OCI-LY7 (cell line): ENCODE measurements around the gene ADARB2. TPM values are rescaled to one million over a fixed set of nuclear protein-coding genes. Genes with fewer than 3 reads are reported as not detected.

Experiments used
- BruUV-seq: library from RNA; stranded (reverse); fragments of 400-500 nt; replicated peaks from 2 replicates; lab custom pipeline; 2021; lab: Mats Ljungman, UMichigan
- CTCF ChIA-PET: fragments of 300-600 bp; sonication (Branson Sonifier 250); formaldehyde crosslinking; loops from one replicate; lab custom pipeline; 2022; ENCODE audit warnings: antibody characterized with exemption; ENCODE audit not compliant: unreplicated experiment; lab: Charles Lee
- POLR2A ChIA-PET: fragments of 300-600 bp; sonication (Branson Sonifier 250); formaldehyde crosslinking; loops from one replicate; lab custom pipeline; 2022; ENCODE audit warnings: antibody characterized with exemption; lab: Charles Lee
- DNase-seq: peaks from one replicate; pipeline ENCODE4 v3.0.0-alpha.2; 2015; ENCODE audit warnings: low spot score
- H2AFZ ChIP-seq: fragments of 200-600 bp; sonication (generic), shearing (Covaris generic); 2 replicates; pipeline ENCODE4 v1.6.1; 2014; ENCODE audit warnings: mild to moderate bottlenecking, antibody characterized with exemption, low read length, moderate library complexity
- H3K27ac ChIP-seq: fragments of 200-600 bp; sonication (generic); 2 replicates; pipeline ENCODE4 v1.5.1; 2014; ENCODE audit warnings: mixed run types, low read depth, mild to moderate bottlenecking, moderate library complexity, low read length, inconsistent platforms; ENCODE audit not compliant: poor library complexity, severe bottlenecking
- H3K36me3 ChIP-seq: fragments of 200-600 bp; sonication (generic); 2 replicates; pipeline ENCODE4 v1.6.1; 2014; ENCODE audit warnings: mild to moderate bottlenecking, antibody characterized with exemption, low read length, moderate library complexity, mixed read lengths; ENCODE audit not compliant: insufficient read depth
- H3K4me1 ChIP-seq: fragments of 200-600 bp; sonication (generic); 2 replicates; pipeline ENCODE4 v1.5.1; 2014; ENCODE audit warnings: mild to moderate bottlenecking, low read length; ENCODE audit not compliant: insufficient read depth, poor library complexity, severe bottlenecking
- H3K4me2 ChIP-seq: fragments of 200-600 bp; sonication (generic); 2 replicates; pipeline ENCODE4 v1.6.1; 2014; ENCODE audit warnings: mild to moderate bottlenecking, low read length
- H3K4me3 ChIP-seq: fragments of 200-600 bp; sonication (generic); 2 replicates; pipeline ENCODE4 v1.5.1; 2014; ENCODE audit warnings: mild to moderate bottlenecking, low read depth, low read length; ENCODE audit not compliant: poor library complexity, severe bottlenecking
- H3K79me2 ChIP-seq: fragments of 200-600 bp; sonication (generic); 2 replicates; pipeline ENCODE4 v1.6.1; 2016; ENCODE audit warnings: low read depth, mild to moderate bottlenecking, low read length, moderate library complexity, mixed read lengths; ENCODE audit not compliant: insufficient read depth
- H3K9me2 ChIP-seq: fragments of 200-600 bp; sonication (generic); 2 replicates; pipeline ENCODE4 v1.6.1; 2016; ENCODE audit warnings: mild to moderate bottlenecking, low read length, mixed read lengths; ENCODE audit not compliant: insufficient read depth
- H3K9me3 ChIP-seq: fragments of 200-600 bp; sonication (generic); 2 replicates; pipeline ENCODE4 v1.6.1; 2014; ENCODE audit warnings: mild to moderate bottlenecking, mixed run types, low read length, mixed read lengths
- H4K20me1 ChIP-seq: fragments of 200-600 bp; sonication (generic); 2 replicates; pipeline ENCODE4 v1.6.1; 2014; ENCODE audit warnings: mild to moderate bottlenecking, antibody characterized with exemption, low read length, moderate library complexity, mixed read lengths; ENCODE audit not compliant: insufficient read depth
- CTCF ChIP-seq: fragments of 200-600 bp; sonication (generic); conservative IDR thresholded peaks from 2 replicates; pipeline ENCODE4 v1.5.1; 2014; ENCODE audit warnings: mild to moderate bottlenecking, antibody characterized with exemption, low read length, moderate library complexity, mixed read lengths
- EZH2phosphoT487 ChIP-seq: fragments of 200-600 bp; sonication (generic); IDR thresholded peaks from 2 replicates; pipeline ENCODE4 v1.6.1; 2018; ENCODE audit warnings: low read depth, borderline replicate concordance, mild to moderate bottlenecking, mixed run types, antibody characterized with exemption, low read length, moderate library complexity, mixed read lengths
- intact Hi-C: fragments of 100-400 bp; cut with micrococcal nuclease; formaldehyde crosslinking; loops from one replicate; pipeline ENCODE4 v1.10.0; 2022; ENCODE audit not compliant: unreplicated experiment
- total RNA-seq, 2 experiments: library from RNA; depleted of rRNA in 1 of 2; stranded (reverse); fragments of >200 nt in 1 of 2; shearing (Covaris generic) in 1 of 2; gene quantifications; 2 replicates each; pipeline ENCODE4 v1.2.3, GENCODE V29; 2014 to 2022

Gene ADARB2
- total RNA-seq, 2 experiments from 2014 or later, result 0.03 TPM; not detected in 1

- no TSS peak for BruUV-seq
- Histone ChIP-seq H2AFZ (no peak overlapping the region), H3K4me2 (no peak overlapping the region), H3K79me2 (no peaks in the 10 kb centered on the region), H3K9me2 (no peaks in the 10 kb centered on the region), H3K4me1 (peaks cover 10% of the 10 kb centered on the region), H3K27ac (no peak overlapping the region), H3K9me3 (no peaks in the 10 kb centered on the region), H3K36me3 (no peaks in the 10 kb centered on the region), H4K20me1 (no peaks in the 10 kb centered on the region; the same call in 1 of the 2 replicates), H3K4me3 (no peak overlapping the region)
- TF ChIP-seq EZH2phosphoT487, result no peak
- ChIA-PET POLR2A (no interaction called here), CTCF (no interaction called here)
- DNase-seq, result no peak
- intact Hi-C loops, result no loop called here
Measured at GRCh38 chr10:1574719-1575118, 162.6 kb downstream of the ADARB2 start.

GRCh38 chr10:1573981-1574380 lies 163.3 kb downstream of the ADARB2 start:
- Histone ChIP-seq H3K4me1 (peaks cover 10% of the 10 kb centered on the region), H3K4me3 (no peak overlapping the region), H3K9me2 (no peaks in the 10 kb centered on the region), H3K4me2 (no peak overlapping the region), H3K36me3 (no peaks in the 10 kb centered on the region), H2AFZ (no peak overlapping the region), H3K27ac (no peak overlapping the region), H3K9me3 (no peaks in the 10 kb centered on the region), H3K79me2 (no peaks in the 10 kb centered on the region), H4K20me1 (no peaks in the 10 kb centered on the region; the same call in 1 of the 2 replicates)
- POLR2A ChIA-PET, result no interaction called here
- DNase-seq, result no peak
- intact Hi-C loops, result no loop called here
- no TSS peak for BruUV-seq
- CTCF ChIA-PET, result no interaction called here
- TF ChIP-seq CTCF (no peak), EZH2phosphoT487 (no peak)

- intact Hi-C loops, result no loop called here
- TF ChIP-seq CTCF, result no peak
- TF ChIP-seq EZH2phosphoT487, result no peak
- BruUV-seq, result no TSS peak
- Histone ChIP-seq H4K20me1 (no peaks in the 10 kb centered on the region; the same call in 1 of the 2 replicates), H3K36me3 (no peaks in the 10 kb centered on the region), H3K4me2 (no peak overlapping the region), H2AFZ (no peak overlapping the region), H3K27ac (no peak overlapping the region), H3K79me2 (no peaks in the 10 kb centered on the region), H3K4me1 (peaks cover 10% of the 10 kb centered on the region), H3K9me3 (no peaks in the 10 kb centered on the region), H3K4me3 (no peak overlapping the region), H3K9me2 (no peaks in the 10 kb centered on the region)
- no peak for DNase-seq
- CTCF ChIA-PET, result no interaction called here
- POLR2A ChIA-PET, result no interaction called here
Measured at GRCh38 chr10:1573334-1573969, 163.9 kb downstream of the ADARB2 start.
